ENCODE data around the gene B4GALNT4. TPM values are rescaled to one million over a fixed set of nuclear protein-coding genes. Genes with fewer than 3 reads are reported as not detected.

Gene B4GALNT4
- total RNA-seq, 2 donors from 2014 or later, result 1.6 to 2.0 TPM

- DNase-seq, result no peak
- intact Hi-C loops (cut with DNase I), result loop anchor here (5.0 kb wide), 1 partner anchor 49 kb away; the partner anchor contains the start of gene IFITM2
- H3K36me3 ChIP-seq, result no peaks in the 10 kb centered on the region
- H3K9me3 ChIP-seq, result no peaks in the 10 kb centered on the region
- H3K27me3 ChIP-seq, result no peaks in the 10 kb centered on the region
- H3K4me1 ChIP-seq, result peaks cover 6% of the 10 kb centered on the region
- no peak overlapping the region for H3K27ac ChIP-seq
- no peak for TF ChIP-seq CTCF (IDR thresholded peaks at IDR 0.05)
- no peak overlapping the region for H3K4me3 ChIP-seq
- no peak overlapping the region for H3K9ac ChIP-seq (ENCODE audit: low read depth in 2 of 2, low read length in 2 of 2)
Measured at GRCh38 chr11:356610-357009, 12.7 kb upstream of the B4GALNT4 start.

GRCh38 chr11:357582-357981 is 11.7 kb upstream of the B4GALNT4 start:
- intact Hi-C loops (cut with DNase I), result loop anchor here (5.0 kb wide), 1 partner anchor 50 kb away; the partner anchor contains the start of gene IFITM2
- Histone ChIP-seq H3K9me3 (no peaks in the 10 kb centered on the region), H3K27me3 (no peaks in the 10 kb centered on the region), H3K27ac (no peak overlapping the region), H3K9ac (ENCODE audit: low read depth in 2 of 2, low read length in 2 of 2) (no peak overlapping the region), H3K36me3 (no peaks in the 10 kb centered on the region), H3K4me3 (no peak overlapping the region), H3K4me1 (peaks cover 6% of the 10 kb centered on the region)
- no peak for TF ChIP-seq CTCF (IDR thresholded peaks at IDR 0.05)
- DNase-seq, result no peak

GRCh38 chr11:358129-358800 is 11.0 kb upstream of the B4GALNT4 start:
- Histone ChIP-seq H3K27ac (no peak overlapping the region), H3K36me3 (no peaks in the 10 kb centered on the region), H3K27me3 (no peaks in the 10 kb centered on the region), H3K4me3 (no peak overlapping the region), H3K9me3 (no peaks in the 10 kb centered on the region), H3K9ac (ENCODE audit: low read depth in 2 of 2, low read length in 2 of 2) (no peak overlapping the region), H3K4me1 (peaks cover 2% of the 10 kb centered on the region)
- DNase-seq, result no peak
- intact Hi-C loops (cut with DNase I), result loop anchor here (5.0 kb wide), 1 partner anchor 51 kb away; the partner anchor contains the start of gene IFITM2
- TF ChIP-seq CTCF (IDR thresholded peaks at IDR 0.05), result no peak

- no peak for DNase-seq
Measured at GRCh38 chr11:359181-359714, 10.1 kb upstream of the B4GALNT4 start.

More at GRCh38 chr11:359181-359714, 10.1 kb upstream of the B4GALNT4 start:
- no peak for TF ChIP-seq CTCF (IDR thresholded peaks at IDR 0.05)
- H3K4me1 ChIP-seq, result no peaks in the 10 kb centered on the region
- no peak overlapping the region for H3K4me3 ChIP-seq
- no peak overlapping the region for H3K27ac ChIP-seq
- H3K36me3 ChIP-seq, result no peaks in the 10 kb centered on the region
- no peaks in the 10 kb centered on the region for H3K27me3 ChIP-seq
- no peaks in the 10 kb centered on the region for H3K9me3 ChIP-seq
- H3K9ac ChIP-seq (ENCODE audit: low read depth in 2 of 2, low read length in 2 of 2), result no peak overlapping the region
- intact Hi-C loops (cut with DNase I), result loop anchor here (5.0 kb wide), 1 partner anchor 52 kb away; the partner anchor contains the start of gene IFITM2
